A549 (cell line): ENCODE data around the gene NLRC3.

Experiments used
- BHLHE40 ChIP-seq: IDR thresholded peaks from 2 replicates; pipeline ENCODE4 v1.6.1; 2012; ENCODE audit warnings: low read depth, low read length, inconsistent platforms
- CHD2 ChIP-seq: fragments of 150-350 bp; IDR thresholded peaks from 2 replicates; pipeline ENCODE4 v1.6.1; 2014; ENCODE audit warnings: low read length; ENCODE audit not compliant: partially characterized antibody
- CHD4 ChIP-seq: fragments of 200-600 bp; sonication (generic); IDR thresholded peaks from 2 replicates; pipeline ENCODE4 v1.6.1; 2016; ENCODE audit warnings: antibody characterized with exemption, mild to moderate bottlenecking, borderline replicate concordance
- CTCF ChIP-seq: fragments of >200 bp; sonication (Bioruptor Twin); formaldehyde crosslinking; IDR thresholded peaks from 3 replicates; pipeline ENCODE4 v1.5.1; 2016
- EP300 ChIP-seq, 2 experiments: fragments of >200 bp; sonication (Bioruptor Twin); formaldehyde crosslinking; IDR thresholded peaks; 2 replicates in 1 of 2; 3 replicates in 1 of 2; pipeline ENCODE4 v1.6.1; 2016 to 2017
- ESRRA ChIP-seq: fragments of 150-350 bp; IDR thresholded peaks from 2 replicates; pipeline ENCODE4 v1.6.1; 2014; ENCODE audit warnings: mild to moderate bottlenecking, low read length, borderline replicate concordance
- FOSL2 ChIP-seq, 2 experiments: fragments of 450-650 bp in 1 of 2; fragments of >200 bp in 1 of 2; sonication (Bioruptor Twin) in 1 of 2; formaldehyde crosslinking; IDR thresholded peaks; 2 replicates each; pipeline versions ENCODE4 v1.5.0 to v1.6.1; 2016 to 2020; ENCODE audit warnings: mild to moderate bottlenecking in 1 of 2, moderate library complexity in 1 of 2
- HMGXB4 ChIP-seq: fragments of 250-450 bp; sonication (Bioruptor Pico); IDR thresholded peaks from 2 replicates; pipeline ENCODE4 v1.5.0; 2021; ENCODE audit warnings: mild to moderate bottlenecking, moderate library complexity, borderline replicate concordance
- JUN ChIP-seq, 2 experiments: fragments of >200 bp; sonication (Bioruptor Twin); formaldehyde crosslinking; IDR thresholded peaks; 2 replicates in 1 of 2; 3 replicates in 1 of 2; pipeline ENCODE4 v1.6.1; 2016 to 2017
- JUNB ChIP-seq: fragments of >200 bp; sonication (Bioruptor Twin); formaldehyde crosslinking; IDR thresholded peaks from 2 replicates; pipeline ENCODE4 v1.6.1; 2016
- POLR2A ChIP-seq: IDR thresholded peaks from 2 replicates; pipeline ENCODE4 v1.6.1; 2012; ENCODE audit warnings: mild to moderate bottlenecking, low read length
- REST ChIP-seq: fragments of 200-600 bp; sonication (generic); IDR thresholded peaks from 2 replicates; pipeline ENCODE4 v1.6.1; 2016; ENCODE audit warnings: antibody characterized with exemption, mild to moderate bottlenecking, moderate library complexity
- SREBF2 ChIP-seq: fragments of 450-650 bp; IDR thresholded peaks from 2 replicates; pipeline ENCODE4 v1.6.1; 2014; ENCODE audit warnings: mild to moderate bottlenecking, moderate library complexity
- USF2 ChIP-seq: fragments of 450-650 bp; IDR thresholded peaks from 2 replicates; pipeline ENCODE4 v1.6.1; 2014; ENCODE audit warnings: antibody characterized with exemption

GRCh38 chr16:3598236-3598635 lies 21.0 kb upstream of the NLRC3 start:
- TF ChIP-seq CTCF (no peak), FOSL2 (IDR thresholded peaks at IDR 0.05) (no peak), FOSL2 (CRISPR knock-in tag; IDR thresholded peaks at IDR 0.05) (no peak), POLR2A (no peak), EP300 (IDR thresholded peaks at IDR 0.05) (no peak), SREBF2 (no peak), CHD4 (no peak), BHLHE40 (no peak), JUNB (no peak), USF2 (no peak), REST (no peak), CHD2 (no peak), JUN (IDR thresholded peaks at IDR 0.05) (no peak), ESRRA (no peak), HMGXB4 (CRISPR knock-in tag) (no peak)
